NB4 (cell line): ENCODE data around the gene DFFB.

ENCODE experiments used
- DNase-seq: peaks from one replicate; pipeline ENCODE4 v3.0.0; 2010; ENCODE audit warnings: low read depth
- H3K4me3 ChIP-seq: one replicate; pipeline ENCODE4 v1.5.1; 2011; ENCODE audit warnings: mild to moderate bottlenecking, low read depth, low read length, moderate library complexity
- MAX ChIP-seq: IDR thresholded peaks from 2 replicates; pipeline ENCODE4 v1.6.1; 2011; ENCODE audit warnings: low read depth, low read length
- MYC ChIP-seq: IDR thresholded peaks from 2 replicates; pipeline ENCODE4 v1.6.1; 2011; ENCODE audit warnings: low read depth, low read length
- POLR2A ChIP-seq: IDR thresholded peaks from 2 replicates; pipeline ENCODE4 v1.6.1; 2011; ENCODE audit warnings: mild to moderate bottlenecking; ENCODE audit not compliant: insufficient read length; ENCODE audit errors: extremely low read depth
- TF ChIP-seq, protein P1 (sequence below): IDR thresholded peaks from one replicate; pipeline ENCODE4 v1.5.1; 2012; ENCODE audit warnings: low read depth, low read length

DFFB gene

DNA sequence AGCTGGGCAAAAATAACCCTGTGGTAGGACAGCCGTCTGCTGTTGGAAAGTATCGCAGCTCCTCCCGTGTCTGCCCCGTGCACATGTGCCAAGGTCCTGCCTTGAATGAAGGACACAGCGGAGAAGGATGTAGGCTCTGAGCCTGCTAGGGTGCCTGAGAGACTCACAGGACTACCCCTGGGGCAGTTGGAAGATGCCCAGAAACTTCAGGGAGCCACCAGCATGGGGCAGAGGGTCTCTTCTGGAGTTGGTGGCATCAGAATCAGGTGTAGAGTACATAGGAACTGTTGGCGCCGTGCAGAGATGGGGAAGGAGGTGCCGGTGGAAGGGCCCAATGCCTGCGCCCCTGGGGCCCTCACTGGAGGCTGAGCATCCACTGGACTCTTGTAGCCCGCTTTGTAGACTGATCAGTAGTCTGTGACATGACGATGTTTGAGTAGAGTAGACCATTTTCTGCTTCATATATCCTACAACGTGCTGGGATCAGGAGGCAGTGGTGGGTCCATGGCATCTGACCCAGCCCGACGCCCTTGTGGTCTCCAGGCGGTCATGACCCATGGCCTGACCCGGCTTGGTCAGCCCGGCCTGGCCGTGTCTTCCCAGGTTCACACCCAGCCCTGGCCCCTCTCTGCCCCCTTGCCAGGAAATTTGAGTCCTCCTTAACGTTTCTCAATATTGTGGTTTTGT lies 48.1 kb downstream of the DFFB start:
- no peak overlapping the region for H3K4me3 ChIP-seq
- no peak for TF ChIP-seq MYC
- no peak for TF ChIP-seq POLR2A
- TF ChIP-seq, protein P1, sequence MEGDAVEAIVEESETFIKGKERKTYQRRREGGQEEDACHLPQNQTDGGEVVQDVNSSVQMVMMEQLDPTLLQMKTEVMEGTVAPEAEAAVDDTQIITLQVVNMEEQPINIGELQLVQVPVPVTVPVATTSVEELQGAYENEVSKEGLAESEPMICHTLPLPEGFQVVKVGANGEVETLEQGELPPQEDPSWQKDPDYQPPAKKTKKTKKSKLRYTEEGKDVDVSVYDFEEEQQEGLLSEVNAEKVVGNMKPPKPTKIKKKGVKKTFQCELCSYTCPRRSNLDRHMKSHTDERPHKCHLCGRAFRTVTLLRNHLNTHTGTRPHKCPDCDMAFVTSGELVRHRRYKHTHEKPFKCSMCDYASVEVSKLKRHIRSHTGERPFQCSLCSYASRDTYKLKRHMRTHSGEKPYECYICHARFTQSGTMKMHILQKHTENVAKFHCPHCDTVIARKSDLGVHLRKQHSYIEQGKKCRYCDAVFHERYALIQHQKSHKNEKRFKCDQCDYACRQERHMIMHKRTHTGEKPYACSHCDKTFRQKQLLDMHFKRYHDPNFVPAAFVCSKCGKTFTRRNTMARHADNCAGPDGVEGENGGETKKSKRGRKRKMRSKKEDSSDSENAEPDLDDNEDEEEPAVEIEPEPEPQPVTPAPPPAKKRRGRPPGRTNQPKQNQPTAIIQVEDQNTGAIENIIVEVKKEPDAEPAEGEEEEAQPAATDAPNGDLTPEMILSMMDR: no peak
- TF ChIP-seq MAX: no peak
- DNase-seq: no peak

- TF ChIP-seq, protein P1: no peak
- TF ChIP-seq POLR2A (no peak), MAX (no peak), MYC (no peak)
- DNase-seq: peak; percentile 25
These were observed 48.8 kb downstream of the DFFB start for GRCh38 chr1:3905953-3906671.

DNA sequence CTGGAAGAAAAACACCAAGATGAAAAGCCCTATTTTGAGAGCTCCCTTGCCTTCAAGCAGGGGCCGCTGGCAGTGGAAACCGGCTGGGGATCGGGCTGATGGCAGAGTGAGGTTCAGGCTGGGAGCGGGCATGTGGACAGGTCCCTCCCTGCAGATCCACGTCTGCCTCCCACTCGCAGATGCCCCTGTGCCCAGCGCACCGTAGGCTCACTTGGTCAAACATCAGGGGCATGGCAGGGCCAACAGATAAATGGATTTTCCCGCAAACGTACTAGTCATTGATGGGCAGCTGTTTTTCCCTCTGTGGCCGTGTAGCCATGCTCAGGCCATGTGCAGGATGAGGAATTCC lies 49.4 kb downstream of the DFFB start:
- DNase-seq: no peak
- no peak overlapping the region for H3K4me3 ChIP-seq
- no peak for TF ChIP-seq MAX
- TF ChIP-seq, protein P1: no peak
- no peak for TF ChIP-seq MYC
- TF ChIP-seq POLR2A: no peak

More at GRCh38 chr1:3905953-3906671, 48.8 kb downstream of the DFFB start:
- H3K4me3 ChIP-seq: no peak overlapping the region

DNA sequence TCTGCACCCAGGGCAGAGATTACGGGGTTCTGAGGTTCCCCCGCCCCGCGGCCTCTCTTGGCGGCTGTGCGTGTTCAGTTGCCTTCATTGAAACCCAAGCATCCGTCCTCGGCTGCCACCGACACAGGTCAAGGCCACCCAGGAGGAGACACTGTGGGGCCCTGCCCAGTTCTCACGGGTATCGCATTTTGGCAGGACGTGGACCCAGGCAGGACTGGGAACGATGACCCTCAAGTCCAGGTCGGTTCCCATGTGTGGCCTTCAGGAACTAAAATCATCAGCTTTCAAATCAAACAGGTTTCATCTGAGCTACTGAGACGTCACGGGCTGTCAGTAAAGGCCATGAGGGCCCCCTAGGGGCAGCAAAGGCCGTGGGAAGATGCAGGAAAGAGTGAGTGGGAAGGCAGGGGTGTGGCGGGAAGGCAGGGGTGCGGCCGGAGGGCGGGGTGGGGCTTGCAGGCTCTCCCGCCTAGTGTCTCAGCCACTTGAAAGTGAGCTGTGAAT lies 49.8 kb downstream of the DFFB start:
- no peak for TF ChIP-seq MYC
- TF ChIP-seq MAX: no peak
- TF ChIP-seq POLR2A: no peak
- TF ChIP-seq, protein P1: no peak
- DNase-seq: peak; percentile 30
- H3K4me3 ChIP-seq: no peak overlapping the region

DNA sequence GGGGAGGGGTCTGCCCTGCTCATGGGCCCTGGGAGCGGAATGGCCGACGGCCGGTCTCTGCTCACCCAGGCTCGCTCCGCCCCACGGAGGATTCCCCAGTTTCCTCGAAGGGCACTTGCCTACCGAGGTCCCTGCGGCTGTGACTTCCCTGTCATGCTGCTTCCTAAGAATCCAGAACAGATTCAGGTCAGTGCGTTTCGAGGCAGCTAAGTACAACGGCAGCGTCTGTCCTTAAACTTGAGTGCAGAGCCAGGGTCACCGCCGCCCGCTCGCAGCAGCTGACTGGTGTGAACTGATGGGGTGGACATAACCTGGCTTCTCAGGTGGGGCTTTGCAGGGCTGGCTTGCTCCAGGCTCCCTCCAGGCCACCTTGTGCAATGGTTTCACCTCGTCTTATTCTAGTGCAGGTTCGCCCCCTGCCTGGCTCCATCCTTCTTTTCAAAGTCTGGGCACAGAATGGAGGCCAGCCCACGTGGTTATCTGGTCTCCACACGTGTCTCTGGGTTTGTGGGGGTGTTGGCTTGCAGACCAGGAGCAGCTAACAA lies 50.4 kb downstream of the DFFB start:
- no peak overlapping the region for H3K4me3 ChIP-seq
- TF ChIP-seq POLR2A: no peak
- TF ChIP-seq MAX: no peak
- TF ChIP-seq MYC: no peak
- TF ChIP-seq, protein P1: no peak
- DNase-seq: no peak
